NCI-H524 (cell line): ENCODE measurements around the gene TNFAIP8L2.
"Not testable (repeated sequence)": the region's sequence is repeated elsewhere in the genome, so short reads cannot be mapped to it uniquely, and the experiment has no call there.

Source experiments
- DNase-seq, 2 experiments: peaks; one replicate each; lab custom pipeline; 2025; lab: John Stamatoyannopoulos, UW

The TNFAIP8L2 gene

DNA sequence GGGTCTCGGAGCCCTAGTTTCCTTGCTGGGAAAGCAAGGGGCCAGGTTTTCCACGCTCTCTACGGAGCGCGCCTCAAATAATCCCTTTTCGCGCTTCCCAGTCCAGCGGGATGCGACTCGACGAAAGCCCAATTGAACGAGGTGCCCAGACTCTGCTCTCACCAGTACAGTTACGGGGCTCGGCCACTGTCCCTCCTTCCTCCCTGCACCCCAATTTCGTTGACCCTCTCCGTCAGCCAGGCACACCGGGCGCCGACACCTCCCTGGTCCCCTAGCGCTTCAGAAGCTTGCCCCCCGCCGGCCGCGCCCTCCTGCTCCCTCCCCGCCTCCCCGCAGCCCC lies 10.4 kb upstream of the TNFAIP8L2 start:
- peak in 1 of 2 experiments; percentile 29 for DNase-seq

DNA sequence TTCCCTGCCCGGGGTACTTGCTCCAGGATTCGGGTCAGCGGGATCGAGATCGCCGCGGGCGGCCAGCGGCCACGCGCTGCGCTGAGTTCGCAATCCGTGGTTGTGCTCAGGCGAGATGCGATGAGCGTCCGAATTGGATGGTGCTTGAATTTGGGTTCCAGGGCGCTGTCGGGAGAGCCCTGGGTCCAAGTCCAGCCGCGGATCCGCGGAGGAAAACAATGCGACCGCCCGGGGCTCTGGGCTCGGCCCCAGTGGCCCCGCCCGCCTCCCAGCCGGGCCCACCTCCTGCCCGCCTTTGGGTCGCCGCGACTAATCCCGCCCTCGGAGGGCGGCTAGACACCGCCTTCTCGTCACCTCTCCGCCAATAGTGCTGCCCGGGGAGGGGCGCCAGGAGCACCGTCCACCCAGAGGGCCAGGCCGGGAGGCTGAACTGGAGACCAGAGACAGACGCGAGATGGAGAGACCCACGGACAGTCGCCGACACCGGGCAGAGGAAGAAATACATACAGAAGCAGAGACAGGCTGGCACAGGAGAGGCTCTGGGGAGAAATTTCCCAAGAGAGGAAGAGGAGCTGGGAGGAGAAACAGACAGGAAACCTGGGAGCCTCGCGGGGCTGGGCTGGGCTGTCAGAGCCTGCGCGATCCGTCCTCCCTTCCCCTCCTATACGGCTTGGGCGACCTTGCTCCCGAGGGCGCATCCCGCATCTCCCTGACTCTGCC lies 9.9 kb upstream of the TNFAIP8L2 start, which contains the start of gene SEMA6C:
SEMA6C (minus strand) TSS at position 220 of the 720 bp plus-strand sequence. CDS start 4,010 bp downstream, outside the sequence.
- peak; percentile 75 to 83 for DNase-seq

DNA sequence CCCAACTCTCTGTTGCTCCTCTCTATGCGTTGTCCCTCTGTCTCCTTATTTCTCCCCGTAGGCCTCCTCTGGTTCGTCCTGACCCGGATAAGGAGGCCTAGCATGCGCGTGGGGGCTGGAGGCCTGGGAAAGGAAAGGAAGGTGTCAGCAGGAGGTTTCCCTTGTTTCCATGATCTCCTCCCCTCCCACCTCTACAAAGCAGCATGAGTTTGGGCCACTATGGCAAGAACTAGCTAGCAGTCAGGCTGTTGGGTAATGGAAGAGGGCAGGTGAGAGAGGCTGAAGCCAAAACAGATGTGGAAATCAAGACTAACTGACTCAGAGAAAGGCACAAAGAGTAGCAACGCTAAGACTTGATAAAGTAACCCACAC lies 9.3 kb upstream of the TNFAIP8L2 start:
- no peak for DNase-seq

- DNase-seq: no peak
These were observed 8.8 kb upstream of the TNFAIP8L2 start for GRCh38 chr1:151147665-151148064.

DNA sequence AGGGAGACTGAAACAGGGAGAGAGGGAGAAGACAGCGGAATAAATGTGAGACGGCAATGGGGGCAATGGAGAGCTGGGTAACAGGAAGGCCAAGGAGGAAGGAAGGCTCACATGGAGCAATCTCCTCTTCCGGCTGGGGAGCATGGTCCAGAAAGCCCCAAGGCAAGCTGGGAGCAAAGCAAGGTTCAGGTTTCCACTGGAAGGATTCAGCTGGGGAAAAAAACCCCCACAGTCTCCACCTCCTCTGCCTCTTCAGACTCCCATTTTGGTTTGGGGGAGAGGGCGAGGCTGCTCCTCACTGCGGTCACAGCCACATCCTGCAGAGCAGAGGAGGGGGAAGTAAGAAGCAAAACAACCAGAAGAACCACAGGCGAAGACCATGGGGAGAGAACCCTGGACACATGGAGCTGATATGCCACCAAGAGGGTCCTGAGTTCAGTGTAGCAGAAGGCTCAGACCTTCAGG lies 650 bp downstream of the TNFAIP8L2 start:
- DNase-seq: no peak

DNA sequence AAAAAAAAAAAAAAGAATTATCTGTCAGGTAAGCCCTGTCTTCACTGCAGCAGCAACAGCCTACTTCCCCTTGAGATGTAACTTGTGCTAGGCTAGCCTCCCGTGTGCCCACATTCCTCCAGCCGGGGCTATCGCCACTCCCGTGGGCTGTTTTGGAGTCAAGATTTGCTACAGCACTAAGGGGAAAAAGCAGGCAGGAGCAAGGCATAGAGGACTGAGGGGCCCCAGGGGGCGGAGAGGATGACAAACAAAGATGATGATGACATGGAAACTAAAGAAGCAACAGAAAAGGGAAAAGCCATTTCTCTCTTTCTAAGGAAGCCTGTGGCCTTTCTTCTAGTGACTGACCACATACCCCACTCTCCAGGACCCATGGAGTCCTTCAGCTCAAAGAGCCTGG lies 1.9 kb downstream of the TNFAIP8L2 start:
- no peak for DNase-seq

- DNase-seq: no peak
These were observed 2.4 kb downstream of the TNFAIP8L2 start for GRCh38 chr1:151158751-151159251.

DNA sequence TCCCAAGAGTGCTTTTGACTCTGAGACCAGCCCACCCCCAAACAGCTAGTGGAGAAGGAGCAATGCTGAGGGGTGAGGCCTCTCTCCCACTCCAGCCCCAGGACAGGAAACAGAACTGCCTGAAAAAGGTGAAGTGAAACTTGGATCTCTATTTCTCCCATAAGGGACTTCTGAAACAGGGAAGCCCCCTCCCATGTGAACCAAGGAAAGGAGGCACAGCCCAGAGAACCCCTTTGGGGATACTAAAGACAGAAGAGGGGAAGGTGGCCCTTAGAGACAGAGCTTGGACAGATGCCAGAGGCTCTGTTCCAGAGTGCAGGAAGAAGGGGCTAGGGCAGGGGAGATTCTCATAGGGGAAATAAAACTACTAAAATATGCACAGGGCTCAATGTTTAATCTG lies 2.9 kb downstream of the TNFAIP8L2 start:
- DNase-seq: no peak

DNA sequence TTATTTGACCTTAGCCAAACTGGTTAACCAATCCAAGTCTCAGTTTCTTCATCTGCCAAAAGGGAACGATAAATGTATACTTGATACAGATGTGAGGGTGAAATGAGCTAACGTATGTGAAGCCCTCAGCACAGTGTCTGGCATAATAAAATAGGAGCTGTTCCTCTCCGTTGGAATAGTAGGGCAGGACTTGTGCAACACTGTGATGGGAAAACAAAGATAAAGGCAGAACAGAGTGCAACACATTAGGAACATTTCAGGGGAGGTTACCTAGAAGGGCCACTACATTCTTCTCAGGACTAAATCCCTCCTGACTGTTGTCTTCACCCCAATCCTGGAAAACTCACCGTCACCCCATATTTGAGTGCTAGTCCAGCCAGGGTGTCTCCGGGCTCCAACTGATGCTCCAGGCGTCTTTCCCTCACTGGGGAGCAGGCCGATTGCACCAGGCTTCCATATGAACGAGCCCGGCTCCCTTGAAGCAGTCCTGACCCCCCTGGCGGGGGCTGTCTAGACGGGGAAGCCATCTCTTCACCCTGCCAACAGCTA lies 8.4 kb downstream of the TNFAIP8L2 start:
- DNase-seq: no peak

GRCh38 chr1:151165281-151165737 lies 8.9 kb downstream of the TNFAIP8L2 start:
- DNase-seq: peak; percentile 83 to 92

DNA sequence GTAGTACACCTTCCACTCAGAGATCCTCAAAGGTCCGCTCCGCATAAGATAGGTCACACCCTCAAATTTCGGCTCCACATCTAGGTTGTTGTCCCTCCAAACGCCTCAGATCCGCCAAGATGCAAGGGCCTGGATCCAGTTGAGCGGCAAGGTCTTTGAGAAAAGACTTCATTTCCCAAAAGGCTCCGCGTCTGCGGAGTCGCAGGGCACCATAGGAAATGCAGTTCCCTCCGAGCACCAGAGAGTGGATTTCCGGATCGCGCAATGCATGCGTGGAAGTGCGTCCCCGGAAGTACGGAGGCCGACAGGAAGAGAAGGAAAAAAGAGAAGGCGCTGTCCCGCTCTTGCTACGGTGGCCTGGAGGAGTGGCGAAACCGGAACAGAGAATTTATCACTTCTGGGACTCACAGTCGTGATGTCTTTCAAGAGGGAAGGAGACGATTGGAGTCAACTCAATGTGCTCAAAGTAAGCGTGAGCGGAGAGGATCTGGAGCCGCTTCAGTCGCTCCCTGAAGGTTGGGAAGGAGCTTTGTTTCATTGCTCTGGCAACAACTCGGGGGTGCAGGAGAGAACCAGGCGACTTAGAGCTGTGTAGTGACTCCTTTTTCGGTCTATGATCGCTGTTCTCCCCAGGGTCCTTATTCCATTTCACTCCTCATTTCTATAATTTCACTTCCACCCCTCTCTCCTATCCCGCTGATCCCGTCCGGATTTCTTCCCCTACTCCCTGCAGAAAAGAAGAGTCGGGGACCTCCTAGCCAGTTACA lies 9.5 kb downstream of the TNFAIP8L2 start, which contains the start of the genes LYSMD1 and SCNM1:
LYSMD1 (minus strand) TSS at position 165 of the 767 bp plus-strand sequence. CDS start 644 bp downstream, outside the sequence.
SCNM1 (plus strand) TSS at position 407 of the 767 bp plus-strand sequence; CDS start at position 416, 9 bp downstream.
- peak; percentile 95 to 98 for DNase-seq

- peak in 1 of 2 experiments; percentile 23 for DNase-seq
These were observed 10.1 kb downstream of the TNFAIP8L2 start for GRCh38 chr1:151166505-151166956.

GRCh38 chr1:151167116-151167515 lies 10.7 kb downstream of the TNFAIP8L2 start:
- no peak for DNase-seq

DNA sequence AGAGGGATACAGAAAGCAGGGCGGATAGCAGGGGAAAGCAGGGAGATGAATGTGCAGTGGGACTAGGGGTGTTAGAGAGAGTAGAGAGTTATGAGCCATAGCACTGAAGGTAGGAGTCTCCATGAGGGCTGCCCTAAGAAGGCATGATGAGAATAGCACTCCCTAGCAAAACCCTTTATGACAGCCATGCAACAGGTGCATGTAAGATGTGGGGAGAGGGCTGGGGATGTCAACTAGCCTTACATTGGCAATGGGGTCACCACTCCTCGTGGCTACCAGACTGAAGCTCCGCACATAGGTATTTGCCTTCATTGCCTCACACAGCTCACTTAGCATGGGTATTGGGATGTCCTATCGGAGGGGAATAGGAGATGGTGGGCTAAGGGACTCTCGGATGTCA lies 14.7 kb downstream of the TNFAIP8L2 start:
- no peak for DNase-seq

DNA sequence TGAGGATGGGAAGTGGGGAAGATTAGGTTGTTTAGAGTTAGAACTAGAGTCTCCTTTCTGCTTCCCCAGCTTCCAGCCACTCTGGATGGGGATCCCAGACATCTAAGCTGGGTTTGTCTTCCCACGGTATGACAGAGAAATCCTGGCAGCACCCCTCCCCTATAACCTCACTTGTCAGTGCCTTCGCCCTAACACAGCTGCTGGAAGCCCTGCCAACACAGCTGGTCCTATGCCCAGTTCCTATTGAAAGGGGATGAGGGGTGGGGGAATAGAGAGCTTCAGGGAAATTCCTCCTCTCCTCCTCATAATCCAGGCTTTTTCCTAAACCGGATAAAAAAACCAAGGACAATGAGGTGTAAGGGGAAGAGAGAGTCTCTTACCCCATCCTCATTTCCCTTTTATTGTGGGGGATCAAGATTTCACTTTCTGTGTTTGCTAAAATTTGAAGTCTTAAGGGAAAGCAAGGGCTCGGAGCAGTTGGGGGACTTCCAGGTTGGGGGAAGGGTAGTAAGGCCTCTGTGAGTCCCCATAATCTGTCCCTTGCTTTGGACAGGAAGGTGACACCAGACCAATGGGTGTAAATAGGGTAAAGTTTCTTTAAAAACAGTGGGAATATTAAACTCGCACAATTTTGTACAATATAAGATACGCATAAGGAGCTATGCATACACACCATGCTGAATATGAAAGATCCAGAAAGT lies 18.7 kb downstream of the TNFAIP8L2 start:
- no peak for DNase-seq

DNA sequence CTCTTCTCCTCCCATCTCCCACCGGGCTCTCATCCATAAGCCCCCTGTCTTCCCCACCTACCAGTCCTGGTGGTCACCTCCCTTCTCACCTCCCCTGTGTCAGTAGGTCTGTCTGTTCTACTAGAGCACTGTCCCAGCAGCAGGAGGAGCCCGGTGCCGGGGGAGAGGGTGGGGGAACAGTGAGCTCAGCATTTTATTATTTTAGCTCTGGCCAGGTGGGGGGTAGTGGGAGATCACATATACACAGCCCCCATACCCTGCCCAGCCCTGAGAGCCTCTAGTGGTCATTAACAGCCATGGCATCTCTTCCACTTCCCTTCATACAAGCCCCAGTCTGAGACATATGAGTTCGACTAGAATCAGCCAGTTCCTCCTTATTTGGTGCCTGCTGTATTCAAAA lies 19.4 kb downstream of the TNFAIP8L2 start, which contains the start of gene TMOD4:
TMOD4 (minus strand) TSS at position 119 of the 400 bp plus-strand sequence. CDS start 1,106 bp downstream, outside the sequence.
- DNase-seq: no peak

- no peak for DNase-seq
These were observed 20.1 kb downstream of the TNFAIP8L2 start for GRCh38 chr1:151176514-151177045.

DNA sequence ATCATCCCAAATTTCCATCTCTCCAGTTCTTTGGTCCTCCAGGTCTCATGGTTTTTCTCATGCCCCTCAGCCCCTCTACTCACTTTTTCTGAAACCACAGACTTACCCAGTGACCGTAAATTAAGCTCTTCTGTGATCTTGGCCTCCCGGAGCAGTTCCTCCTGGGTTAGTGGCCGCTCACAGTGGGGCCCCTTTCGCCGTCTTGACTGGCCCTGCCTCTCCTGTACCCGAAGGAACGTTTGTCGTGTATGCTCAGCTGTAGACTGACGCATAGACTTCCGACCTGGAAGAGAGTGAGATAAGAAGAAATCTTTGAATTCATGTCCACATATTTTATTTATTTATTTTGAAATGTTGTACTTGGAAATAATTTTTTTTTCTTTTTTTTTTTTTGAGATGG lies 27.8 kb downstream of the TNFAIP8L2 start:
- DNase-seq: no peak

DNA sequence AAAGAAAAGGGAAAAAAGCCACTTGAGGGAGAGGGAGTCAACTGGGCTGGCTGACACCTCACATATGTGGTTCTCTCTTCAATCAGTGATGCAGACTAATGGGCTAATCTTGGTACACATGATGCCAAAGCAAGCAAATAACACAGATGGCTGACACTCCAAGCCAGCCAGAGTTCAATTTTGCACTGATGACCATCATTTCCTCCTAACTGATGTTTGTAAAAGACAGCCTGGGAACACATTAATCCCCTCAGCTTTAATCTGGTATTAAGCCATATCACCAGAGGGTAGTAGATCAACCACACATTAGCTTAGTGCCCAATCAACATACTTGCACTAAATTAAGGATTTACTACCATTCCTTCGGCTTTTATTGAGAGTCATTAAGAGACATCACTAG lies 30.8 kb downstream of the TNFAIP8L2 start:
- DNase-seq: peak; percentile 89 to 93

GRCh38 chr1:151188667-151189066 lies 32.2 kb downstream of the TNFAIP8L2 start:
- DNase-seq: not testable (repeated sequence)
